ENCODE results near the gene SPATA4.
"Not testable (repeated sequence)": the region's sequence is repeated elsewhere in the genome, so short reads cannot be mapped to it uniquely, and the experiment has no call there.

The SPATA4 gene

GRCh38 chr4:176195184-176195978, at the start of gene SPATA4:
SPATA4 (minus strand) TSS chr4:176195585; CDS start chr4:176195562, 23 bp downstream.
- peak; percentile 74 for DNase-seq

GRCh38 chr4:176242764-176243347, 47.5 kb upstream of the SPATA4 start:
- DNase-seq, result no peak

- DNase-seq, result no peak
These were observed 46.3 kb upstream of the SPATA4 start for GRCh38 chr4:176241703-176242102.

GRCh38 chr4:176238826-176239225, 43.4 kb upstream of the SPATA4 start:
- DNase-seq, result no peak

- DNase-seq, result no peak
These were observed 42.8 kb upstream of the SPATA4 start for GRCh38 chr4:176238157-176238610.

GRCh38 chr4:176236946-176237345, 41.6 kb upstream of the SPATA4 start:
- no peak for DNase-seq

- no peak for DNase-seq
These were observed 35.5 kb upstream of the SPATA4 start for GRCh38 chr4:176230836-176231235.

- no peak for DNase-seq
These were observed 34.3 kb upstream of the SPATA4 start for GRCh38 chr4:176229645-176230044.

- no peak for DNase-seq
These were observed 31.4 kb upstream of the SPATA4 start for GRCh38 chr4:176226736-176227135.

GRCh38 chr4:176223561-176223960, 28.2 kb upstream of the SPATA4 start:
- DNase-seq, result no peak

GRCh38 chr4:176222149-176222548, 26.8 kb upstream of the SPATA4 start:
- DNase-seq, result no peak

- no peak for DNase-seq
These were observed 22.1 kb upstream of the SPATA4 start for GRCh38 chr4:176217510-176217909.

- DNase-seq, result not testable (repeated sequence)
These were observed 17.0 kb upstream of the SPATA4 start for GRCh38 chr4:176212351-176212750.

- no peak for DNase-seq
These were observed 15.4 kb upstream of the SPATA4 start for GRCh38 chr4:176210579-176211296.

- DNase-seq, result no peak
These were observed 14.7 kb upstream of the SPATA4 start for GRCh38 chr4:176210101-176210500.

- no peak for DNase-seq
These were observed 14.2 kb upstream of the SPATA4 start for GRCh38 chr4:176209535-176209934.

GRCh38 chr4:176207839-176208238, 12.5 kb upstream of the SPATA4 start:
- DNase-seq, result no peak

GRCh38 chr4:176205299-176205698, 9.9 kb upstream of the SPATA4 start:
- DNase-seq, result no peak

GRCh38 chr4:176198316-176198903, 3.0 kb upstream of the SPATA4 start:
- DNase-seq, result no peak

- no peak for DNase-seq
These were observed 1.4 kb downstream of the SPATA4 start for GRCh38 chr4:176193938-176194337.

- DNase-seq, result no peak
These were observed 2.3 kb downstream of the SPATA4 start for GRCh38 chr4:176193126-176193525.

GRCh38 chr4:176191974-176192373, 3.4 kb downstream of the SPATA4 start:
- peak; percentile 70 for DNase-seq

Measured in NCI-H774 (cell line).